Stomach (tissue), 9 donors: ENCODE results near the gene CFAP70. TPM values are rescaled to one million over a fixed set of nuclear protein-coding genes. Genes with fewer than 3 reads are reported as not detected.

ENCODE experiments used
- DNase-seq, 2 donors: peaks; one replicate each; pipeline versions ENCODE4 v3.0.0 to v3.0.0-alpha.2; 2013 to 2019
- H3K27ac ChIP-seq, 5 donors: fragments of 200-600 bp in 4 of 5; sonication (generic) in 4 of 5; one replicate each; pipeline ENCODE4 v1.5.1; 2013 to 2019; ENCODE audit warnings: mild to moderate bottlenecking in 1 of 5, moderate library complexity in 1 of 5
- H3K27me3 ChIP-seq, 3 donors: fragments of 200-600 bp; sonication (generic); one replicate each; pipeline ENCODE4 v1.5.1; 2017 to 2019; ENCODE audit warnings: mixed run types in 1 of 3
- H3K36me3 ChIP-seq, 4 donors: fragments of 200-600 bp; sonication (generic); 1 replicate in 3 of 4; 2 replicates in 1 of 4; pipeline ENCODE4 v1.5.1; 2016 to 2019
- H3K4me1 ChIP-seq, 4 donors: fragments of 200-600 bp; sonication (generic); one replicate each; pipeline ENCODE4 v1.5.1; 2016 to 2019
- H3K4me3 ChIP-seq, 4 donors: fragments of 200-600 bp; sonication (generic) in 3 of 4; one replicate each; pipeline ENCODE4 v1.5.1; 2016 to 2019; ENCODE audit warnings: mild to moderate bottlenecking in 1 of 4
- H3K9me3 ChIP-seq, 4 donors: fragments of 200-600 bp; sonication (generic); one replicate each; pipeline ENCODE4 v1.5.1; 2016 to 2019
- CTCF ChIP-seq, 7 experiments: fragments of 450-650 bp in 4 of 7; fragments of 200-600 bp in 3 of 7; sonication (generic) in 3 of 7; IDR thresholded peaks; one replicate each; pipeline ENCODE4 v1.5.1; 2016 to 2019; ENCODE audit warnings: antibody characterized with exemption in 7 of 7, control low read depth in 2 of 7, mild to moderate bottlenecking in 1 of 7
- EP300 ChIP-seq: sonication (generic); formaldehyde crosslinking; IDR thresholded peaks from one replicate; pipeline ENCODE4 v1.6.1; 2017; ENCODE audit warnings: antibody characterized with exemption
- POLR2A ChIP-seq, 4 donors: fragments of 450-650 bp; IDR thresholded peaks; one replicate each; pipeline ENCODE4 v1.6.1; 2016; ENCODE audit warnings: antibody characterized with exemption in 4 of 4, control low read depth in 2 of 4, mild to moderate bottlenecking in 1 of 4, moderate library complexity in 1 of 4
- POLR2AphosphoS5 ChIP-seq, 3 donors: sonication (generic); formaldehyde crosslinking; IDR thresholded peaks; one replicate each; pipeline ENCODE4 v1.6.1; 2016; ENCODE audit warnings: antibody characterized with exemption in 3 of 3
- WGBS, 5 donors: extraction: QIAGEN DNeasy Blood & Tissue Kit in 3 of 5; methylation state at CpG; one replicate each; pipeline versions ENCODE4 v1.1.5 to v1.1.7; 2013 to 2018; 5-methylcytosine and 5-hydroxymethylcytosine counted together
- intact Hi-C: fragments of 100-400 bp; cut with DNase I; formaldehyde crosslinking; loops from one replicate; pipeline ENCODE4 v1.15.1; 2023; ENCODE audit warnings: low total_unique reads
- polyA plus RNA-seq, 3 donors: library from polyadenylated mRNA; stranded (reverse); fragments of 200-250 nt; gene quantifications; one replicate each; pipeline ENCODE4 v1.2.3, GENCODE V29; 2013
- total RNA-seq, 5 donors: library from RNA; depleted of rRNA; stranded (reverse); fragments of >200 nt; gene quantifications; one replicate each; pipeline versions ENCODE4 v1.1.0 to v1.2.3, GENCODE V29; 2014 to 2016
- donor health status: healthy with polysubstance abuse.
- donor health status: Bipolar disorder and iron deficiency.
- donor health status: healthy.

The CFAP70 gene
- total and polyA plus RNA-seq, 8 donors, result 0.29 to 9.0 (median 2.0) TPM

GRCh38 chr10:73264423-73264822 lies 94.2 kb downstream of the CFAP70 start:
- Histone ChIP-seq H3K4me3 (no peak overlapping the region), H3K27ac (no peak overlapping the region), H3K4me1 (peaks cover 0 to 6% (median 0%) of the 10 kb centered on the region in 4 donors), H3K36me3 (no peaks in the 10 kb centered on the region), H3K9me3 (peaks cover 0 to 3% (median 0%) of the 10 kb centered on the region in 4 donors), H3K27me3 (no peaks in the 10 kb centered on the region)
- no peak for TF ChIP-seq EP300
- no peak for TF ChIP-seq POLR2A (IDR thresholded peaks at IDR 0.05)
- TF ChIP-seq CTCF (IDR thresholded peaks at IDR 0.05), result no peak
- no peak for TF ChIP-seq POLR2AphosphoS5 (IDR thresholded peaks at IDR 0.05)
- intact Hi-C loops, result no loop called here
- WGBS, 5 donors, result 88 to 97% (median 95%) methylated on average over 2 of the region's 2 CpGs
- no peak for DNase-seq

- Histone ChIP-seq H3K4me3 (no peak overlapping the region), H3K4me1 (peaks cover 0 to 6% (median 0%) of the 10 kb centered on the region in 4 donors), H3K27ac (no peak overlapping the region), H3K36me3 (no peaks in the 10 kb centered on the region), H3K9me3 (peaks cover 0 to 9% (median 0%) of the 10 kb centered on the region in 4 donors), H3K27me3 (no peaks in the 10 kb centered on the region)
- DNase-seq, result peak in 1 of 2 donors; percentile 26
- intact Hi-C loops, result no loop called here
- WGBS, 5 donors, result 39 to 69% (median 48%) methylated on average over 1 of the region's 1 CpG
- no peak for TF ChIP-seq POLR2A (IDR thresholded peaks at IDR 0.05)
- no peak for TF ChIP-seq POLR2AphosphoS5 (IDR thresholded peaks at IDR 0.05)
- peak in 2 of 7 experiments; percentile 24 to 26 for TF ChIP-seq CTCF (IDR thresholded peaks at IDR 0.05)
- TF ChIP-seq EP300, result no peak
Observed at GRCh38 chr10:73263693-73264347, 94.8 kb downstream of the CFAP70 start.

- DNase-seq, result no peak
- Histone ChIP-seq H3K27me3 (no peaks in the 10 kb centered on the region), H3K4me3 (no peak overlapping the region), H3K27ac (no peak overlapping the region), H3K9me3 (peaks cover 0 to 14% (median 0%) of the 10 kb centered on the region in 4 donors), H3K4me1 (peaks cover 0 to 6% (median 0%) of the 10 kb centered on the region in 4 donors), H3K36me3 (no peaks in the 10 kb centered on the region)
- 72 to 82% (median 78%) methylated on average over 5 of the region's 5 CpGs for WGBS, 5 donors
- TF ChIP-seq POLR2A (IDR thresholded peaks at IDR 0.05), result no peak
- no peak for TF ChIP-seq CTCF (IDR thresholded peaks at IDR 0.05)
- no peak for TF ChIP-seq EP300
- TF ChIP-seq POLR2AphosphoS5 (IDR thresholded peaks at IDR 0.05), result no peak
- intact Hi-C loops, result no loop called here
Observed at GRCh38 chr10:73262880-73263555, 95.6 kb downstream of the CFAP70 start.

GRCh38 chr10:73262105-73262730 lies 96.4 kb downstream of the CFAP70 start:
- Histone ChIP-seq H3K27ac (no peak overlapping the region), H3K4me1 (peaks cover 0 to 6% (median 0%) of the 10 kb centered on the region in 4 donors), H3K4me3 (no peak overlapping the region), H3K27me3 (no peaks in the 10 kb centered on the region), H3K9me3 (peaks cover 0 to 14% (median 0%) of the 10 kb centered on the region in 4 donors), H3K36me3 (no peaks in the 10 kb centered on the region)
- intact Hi-C loops, result no loop called here
- 66 to 78% (median 75%) methylated on average over 4 of the region's 4 CpGs for WGBS, 5 donors
- no peak for TF ChIP-seq EP300
- TF ChIP-seq POLR2AphosphoS5 (IDR thresholded peaks at IDR 0.05), result no peak
- TF ChIP-seq CTCF (IDR thresholded peaks at IDR 0.05), result no peak
- no peak for TF ChIP-seq POLR2A (IDR thresholded peaks at IDR 0.05)
- no peak for DNase-seq
